HepG2 (cell line): ENCODE data around the gene SYT7. TPM values are rescaled to one million over a fixed set of nuclear protein-coding genes. Genes with fewer than 3 reads are reported as not detected.

ENCODE experiments used
- ASH2L ChIP-seq: fragments of 300-600, 200-600 bp; sonication (generic); IDR thresholded peaks from 2 replicates; pipeline ENCODE4 v1.7.0; 2017; ENCODE audit warnings: low read depth, mild to moderate bottlenecking, moderate library complexity, mixed read lengths, low read length; ENCODE audit not compliant: insufficient read length
- ATAD3A ChIP-seq: sonication (generic); formaldehyde crosslinking; IDR thresholded peaks from 2 replicates; pipeline ENCODE4 v1.4.0; 2020; ENCODE audit warnings: missing genetic modification reagents
- ATF7 ChIP-seq, 2 experiments: fragments of 450-650 bp in 1 of 2; sonication (generic) in 1 of 2; formaldehyde crosslinking in 1 of 2; IDR thresholded peaks; 2 replicates each; pipeline versions ENCODE4 v1.4.0 to v1.6.1; 2016 to 2020; ENCODE audit warnings: antibody characterized with exemption in 1 of 2, mild to moderate bottlenecking in 1 of 2, missing genetic modification reagents in 1 of 2
- CC2D1A ChIP-seq: sonication (generic); formaldehyde crosslinking; IDR thresholded peaks from 2 replicates; pipeline ENCODE4 v1.8.1; 2023; ENCODE audit warnings: mild to moderate bottlenecking, missing genetic modification reagents
- ETV5 ChIP-seq: IDR thresholded peaks from 2 replicates; pipeline ENCODE4 v1.6.1; 2018; ENCODE audit warnings: missing biosample characterization, missing genetic modification reagents, inconsistent platforms, borderline replicate concordance
- GLI4 ChIP-seq: sonication (generic); formaldehyde crosslinking; IDR thresholded peaks from 2 replicates; pipeline ENCODE4 v1.5.1; 2020; ENCODE audit warnings: missing genetic modification reagents, mild to moderate bottlenecking, moderate library complexity, borderline replicate concordance
- SRSF4 ChIP-seq: fragments of 200-400 bp; formaldehyde crosslinking; IDR thresholded peaks from one replicate; pipeline ENCODE4 v1.6.1; 2018; ENCODE audit warnings: mild to moderate bottlenecking, low read depth, low read length, moderate library complexity; ENCODE audit not compliant: poor library complexity, severe bottlenecking
- TBX2 ChIP-seq: sonication (generic); formaldehyde crosslinking; IDR thresholded peaks from 2 replicates; pipeline ENCODE4 v1.5.0; 2020; ENCODE audit warnings: missing genetic modification reagents, mild to moderate bottlenecking, borderline replicate concordance
- ZBTB7B ChIP-seq: sonication (generic); formaldehyde crosslinking; IDR thresholded peaks from 2 replicates; pipeline ENCODE4 v1.4.0; 2020; ENCODE audit warnings: missing genetic modification reagents
- ZFP36 ChIP-seq: fragments of 150-350 bp; IDR thresholded peaks from 2 replicates; pipeline ENCODE4 v1.6.1; 2018; ENCODE audit warnings: borderline replicate concordance, low read length, low read depth; ENCODE audit not compliant: partially characterized antibody
- ZNF607 ChIP-seq: sonication (generic); formaldehyde crosslinking; IDR thresholded peaks from 2 replicates; pipeline ENCODE4 v1.5.1; 2020; ENCODE audit warnings: missing genetic modification reagents, mild to moderate bottlenecking, borderline replicate concordance
- ZNF660 ChIP-seq: sonication (generic); formaldehyde crosslinking; IDR thresholded peaks from 2 replicates; pipeline ENCODE4 v1.5.1; 2020; ENCODE audit warnings: mild to moderate bottlenecking, low read depth, missing genetic modification reagents, borderline replicate concordance
- ZNF780A ChIP-seq: sonication (generic); formaldehyde crosslinking; IDR thresholded peaks from 2 replicates; pipeline ENCODE4 v1.8.0; 2022; ENCODE audit warnings: mild to moderate bottlenecking, missing genetic modification reagents, moderate library complexity
- polyA plus RNA-seq, 8 experiments: library from polyadenylated mRNA; depleted of rRNA in 3 of 8; stranded (reverse) in 7 of 8; unstranded in 1 of 8; fragments of >200 nt; fragmentation: Illumina TruSeq in 4 of 8; extraction: Trizol in 4 of 8; gene quantifications; 2 replicates each; pipeline versions ENCODE4 v1.2.1 to v1.2.3, GENCODE V29; 2011 to 2016; ENCODE audit warnings: low read depth in 4 of 8, missing spikeins in 1 of 8, mixed read lengths in 1 of 8; ENCODE audit not compliant: insufficient read depth in 1 of 8
- total RNA-seq, 5 experiments: library from RNA; depleted of rRNA; stranded (reverse); fragments of >200 nt; fragmentation: Illumina TruSeq; extraction: Trizol; gene quantifications; 2 replicates each; pipeline ENCODE4 v1.2.3, GENCODE V29; 2016; ENCODE audit warnings: low read depth in 1 of 5
- TF ChIP-seq, protein P1 (sequence below): sonication (generic); formaldehyde crosslinking; IDR thresholded peaks from 2 replicates; pipeline ENCODE4 v1.4.0; 2020; ENCODE audit warnings: mild to moderate bottlenecking, missing genetic modification reagents, borderline replicate concordance
- TF ChIP-seq, protein P2 (sequence below): sonication (generic); formaldehyde crosslinking; IDR thresholded peaks from 2 replicates; pipeline ENCODE4 v1.4.0; 2020; ENCODE audit warnings: low read depth, missing genetic modification reagents
- TF ChIP-seq, protein P3 (sequence below): sonication (generic); formaldehyde crosslinking; IDR thresholded peaks from 2 replicates; pipeline ENCODE4 v1.8.1; 2023; ENCODE audit warnings: mild to moderate bottlenecking, inconsistent platforms, moderate library complexity, missing genetic modification reagents, borderline replicate concordance

Gene SYT7
- total and polyA plus RNA-seq, 2 of the 13 experiments (the other 11 are each of a cell fraction or from before 2014, with no cell fraction given), result 1.4 to 4.4 TPM

DNA sequence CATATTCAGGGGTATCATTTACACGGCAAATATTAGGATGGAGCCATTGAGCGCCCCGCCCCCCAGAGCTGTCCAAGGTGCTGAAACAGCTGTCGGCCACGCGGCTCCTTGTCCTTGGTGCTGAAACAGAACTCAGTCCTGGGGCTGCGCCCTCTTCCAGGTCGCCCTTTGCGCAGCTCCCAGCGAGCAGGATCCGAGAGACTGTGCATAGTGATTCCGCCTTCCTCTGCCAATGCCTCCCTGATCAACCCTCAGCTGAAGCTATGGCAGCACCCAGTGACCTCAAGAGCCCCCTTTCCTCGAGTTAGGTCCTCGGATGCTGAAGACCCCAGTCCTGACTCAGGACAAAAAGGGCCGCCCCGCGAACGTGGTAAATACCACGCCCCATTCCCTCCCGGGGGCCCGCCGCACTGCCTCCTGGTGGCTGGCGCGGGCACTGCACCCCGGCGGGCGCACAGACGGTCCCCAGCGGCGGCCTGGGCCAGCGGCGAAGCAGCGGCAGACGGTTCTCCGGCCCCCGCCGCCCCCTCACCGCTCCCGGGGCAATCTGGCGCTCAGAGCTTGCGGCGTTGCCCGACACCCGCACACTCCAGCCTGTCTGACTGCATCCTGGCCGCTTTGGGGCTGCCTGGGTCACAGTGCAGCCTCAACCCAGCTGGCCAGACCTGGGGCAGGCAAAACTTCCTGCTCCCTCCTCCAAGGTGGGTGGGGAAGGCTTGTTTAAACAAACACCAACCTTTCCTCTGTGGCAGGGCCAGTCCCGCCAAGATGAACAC lies 13.4 kb downstream of the SYT7 start (continued):
- TF ChIP-seq, protein P1, sequence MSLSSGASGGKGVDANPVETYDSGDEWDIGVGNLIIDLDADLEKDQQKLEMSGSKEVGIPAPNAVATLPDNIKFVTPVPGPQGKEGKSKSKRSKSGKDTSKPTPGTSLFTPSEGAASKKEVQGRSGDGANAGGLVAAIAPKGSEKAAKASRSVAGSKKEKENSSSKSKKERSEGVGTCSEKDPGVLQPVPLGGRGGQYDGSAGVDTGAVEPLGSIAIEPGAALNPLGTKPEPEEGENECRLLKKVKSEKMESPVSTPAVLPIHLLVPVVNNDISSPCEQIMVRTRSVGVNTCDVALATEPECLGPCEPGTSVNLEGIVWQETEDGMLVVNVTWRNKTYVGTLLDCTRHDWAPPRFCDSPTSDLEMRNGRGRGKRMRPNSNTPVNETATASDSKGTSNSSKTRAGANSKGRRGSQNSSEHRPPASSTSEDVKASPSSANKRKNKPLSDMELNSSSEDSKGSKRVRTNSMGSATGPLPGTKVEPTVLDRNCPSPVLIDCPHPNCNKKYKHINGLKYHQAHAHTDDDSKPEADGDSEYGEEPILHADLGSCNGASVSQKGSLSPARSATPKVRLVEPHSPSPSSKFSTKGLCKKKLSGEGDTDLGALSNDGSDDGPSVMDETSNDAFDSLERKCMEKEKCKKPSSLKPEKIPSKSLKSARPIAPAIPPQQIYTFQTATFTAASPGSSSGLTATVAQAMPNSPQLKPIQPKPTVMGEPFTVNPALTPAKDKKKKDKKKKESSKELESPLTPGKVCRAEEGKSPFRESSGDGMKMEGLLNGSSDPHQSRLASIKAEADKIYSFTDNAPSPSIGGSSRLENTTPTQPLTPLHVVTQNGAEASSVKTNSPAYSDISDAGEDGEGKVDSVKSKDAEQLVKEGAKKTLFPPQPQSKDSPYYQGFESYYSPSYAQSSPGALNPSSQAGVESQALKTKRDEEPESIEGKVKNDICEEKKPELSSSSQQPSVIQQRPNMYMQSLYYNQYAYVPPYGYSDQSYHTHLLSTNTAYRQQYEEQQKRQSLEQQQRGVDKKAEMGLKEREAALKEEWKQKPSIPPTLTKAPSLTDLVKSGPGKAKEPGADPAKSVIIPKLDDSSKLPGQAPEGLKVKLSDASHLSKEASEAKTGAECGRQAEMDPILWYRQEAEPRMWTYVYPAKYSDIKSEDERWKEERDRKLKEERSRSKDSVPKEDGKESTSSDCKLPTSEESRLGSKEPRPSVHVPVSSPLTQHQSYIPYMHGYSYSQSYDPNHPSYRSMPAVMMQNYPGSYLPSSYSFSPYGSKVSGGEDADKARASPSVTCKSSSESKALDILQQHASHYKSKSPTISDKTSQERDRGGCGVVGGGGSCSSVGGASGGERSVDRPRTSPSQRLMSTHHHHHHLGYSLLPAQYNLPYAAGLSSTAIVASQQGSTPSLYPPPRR (CRISPR knock-in tag), result peak; percentile 92
- TF ChIP-seq ZNF607 (CRISPR knock-in tag) (peak; percentile 100), ZBTB7B (CRISPR knock-in tag) (peak; percentile 99), ASH2L (no peak), ZFP36 (no peak), ZNF780A (peak; percentile 100), GLI4 (CRISPR knock-in tag) (peak; percentile 100), ATAD3A (CRISPR knock-in tag) (peak; percentile 99), TBX2 (CRISPR knock-in tag) (peak; percentile 99), ETV5 (CRISPR knock-in tag) (peak; percentile 93), SRSF4 (no peak), CC2D1A (CRISPR knock-in tag) (peak; percentile 100), ATF7 (IDR thresholded peaks at IDR 0.05) (no peak), ATF7 (CRISPR knock-in tag; IDR thresholded peaks at IDR 0.05) (peak; percentile 94), ZNF660 (CRISPR knock-in tag) (peak; percentile 99)
- TF ChIP-seq, protein P2, sequence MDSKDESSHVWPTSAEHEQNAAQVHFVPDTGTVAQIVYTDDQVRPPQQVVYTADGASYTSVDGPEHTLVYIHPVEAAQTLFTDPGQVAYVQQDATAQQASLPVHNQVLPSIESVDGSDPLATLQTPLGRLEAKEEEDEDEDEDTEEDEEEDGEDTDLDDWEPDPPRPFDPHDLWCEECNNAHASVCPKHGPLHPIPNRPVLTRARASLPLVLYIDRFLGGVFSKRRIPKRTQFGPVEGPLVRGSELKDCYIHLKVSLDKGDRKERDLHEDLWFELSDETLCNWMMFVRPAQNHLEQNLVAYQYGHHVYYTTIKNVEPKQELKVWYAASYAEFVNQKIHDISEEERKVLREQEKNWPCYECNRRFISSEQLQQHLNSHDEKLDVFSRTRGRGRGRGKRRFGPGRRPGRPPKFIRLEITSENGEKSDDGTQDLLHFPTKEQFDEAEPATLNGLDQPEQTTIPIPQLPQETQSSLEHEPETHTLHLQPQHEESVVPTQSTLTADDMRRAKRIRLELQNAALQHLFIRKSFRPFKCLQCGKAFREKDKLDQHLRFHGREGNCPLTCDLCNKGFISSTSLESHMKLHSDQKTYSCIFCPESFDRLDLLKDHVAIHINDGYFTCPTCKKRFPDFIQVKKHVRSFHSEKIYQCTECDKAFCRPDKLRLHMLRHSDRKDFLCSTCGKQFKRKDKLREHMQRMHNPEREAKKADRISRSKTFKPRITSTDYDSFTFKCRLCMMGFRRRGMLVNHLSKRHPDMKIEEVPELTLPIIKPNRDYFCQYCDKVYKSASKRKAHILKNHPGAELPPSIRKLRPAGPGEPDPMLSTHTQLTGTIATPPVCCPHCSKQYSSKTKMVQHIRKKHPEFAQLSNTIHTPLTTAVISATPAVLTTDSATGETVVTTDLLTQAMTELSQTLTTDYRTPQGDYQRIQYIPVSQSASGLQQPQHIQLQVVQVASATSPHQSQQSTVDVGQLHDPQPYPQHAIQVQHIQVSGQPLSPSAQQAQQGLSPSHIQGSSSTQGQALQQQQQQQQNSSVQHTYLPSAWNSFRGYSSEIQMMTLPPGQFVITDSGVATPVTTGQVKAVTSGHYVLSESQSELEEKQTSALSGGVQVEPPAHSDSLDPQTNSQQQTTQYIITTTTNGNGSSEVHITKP, result peak; percentile 96
- TF ChIP-seq, protein P3, sequence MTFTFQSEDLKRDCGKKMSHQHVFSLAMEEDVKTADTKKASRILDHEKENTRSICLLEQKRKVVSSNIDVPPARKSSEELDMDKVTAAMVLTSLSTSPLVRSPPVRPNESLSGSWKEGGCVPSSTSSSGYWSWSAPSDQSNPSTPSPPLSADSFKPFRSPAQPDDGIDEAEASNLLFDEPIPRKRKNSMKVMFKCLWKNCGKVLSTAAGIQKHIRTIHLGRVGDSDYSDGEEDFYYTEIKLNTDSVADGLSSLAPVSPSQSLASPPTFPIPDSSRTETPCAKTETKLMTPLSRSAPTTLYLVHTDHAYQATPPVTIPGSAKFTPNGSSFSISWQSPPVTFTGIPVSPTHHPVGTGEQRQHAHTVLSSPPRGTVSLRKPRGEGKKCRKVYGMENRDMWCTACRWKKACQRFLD (CRISPR knock-in tag), result peak; percentile 100
